NK-92 treated with Interleukin-12 subunit alpha and Interleukin-12 subunit beta, amount 100 ng/mL, for 24 hours (cell line): ENCODE measurements around the gene SCRN2.

Experiments used
- DNase-seq: peaks from one replicate; lab custom pipeline; 2025; lab: John Stamatoyannopoulos, UW

SCRN2 gene

DNA sequence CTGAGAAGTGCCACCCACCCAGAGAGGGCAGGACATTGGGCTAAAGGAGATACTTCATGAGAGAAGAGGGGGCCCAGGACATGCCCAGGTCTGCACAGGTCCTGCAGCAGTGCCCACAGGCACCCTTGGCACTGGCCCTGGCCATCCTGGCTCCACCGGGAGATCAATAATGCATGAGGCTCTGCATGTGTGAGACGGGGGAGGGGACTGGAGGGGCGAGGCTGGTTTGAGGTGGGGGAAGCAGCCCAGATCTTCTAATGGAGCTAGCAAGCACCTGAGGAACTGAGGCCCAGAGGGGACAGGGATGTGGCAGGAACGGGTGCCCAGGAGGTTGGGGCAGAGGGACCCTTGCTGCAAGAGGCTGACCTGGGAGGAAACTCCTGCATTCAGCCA, 20.0 kb downstream of the SCRN2 start:
- no peak for DNase-seq

DNA sequence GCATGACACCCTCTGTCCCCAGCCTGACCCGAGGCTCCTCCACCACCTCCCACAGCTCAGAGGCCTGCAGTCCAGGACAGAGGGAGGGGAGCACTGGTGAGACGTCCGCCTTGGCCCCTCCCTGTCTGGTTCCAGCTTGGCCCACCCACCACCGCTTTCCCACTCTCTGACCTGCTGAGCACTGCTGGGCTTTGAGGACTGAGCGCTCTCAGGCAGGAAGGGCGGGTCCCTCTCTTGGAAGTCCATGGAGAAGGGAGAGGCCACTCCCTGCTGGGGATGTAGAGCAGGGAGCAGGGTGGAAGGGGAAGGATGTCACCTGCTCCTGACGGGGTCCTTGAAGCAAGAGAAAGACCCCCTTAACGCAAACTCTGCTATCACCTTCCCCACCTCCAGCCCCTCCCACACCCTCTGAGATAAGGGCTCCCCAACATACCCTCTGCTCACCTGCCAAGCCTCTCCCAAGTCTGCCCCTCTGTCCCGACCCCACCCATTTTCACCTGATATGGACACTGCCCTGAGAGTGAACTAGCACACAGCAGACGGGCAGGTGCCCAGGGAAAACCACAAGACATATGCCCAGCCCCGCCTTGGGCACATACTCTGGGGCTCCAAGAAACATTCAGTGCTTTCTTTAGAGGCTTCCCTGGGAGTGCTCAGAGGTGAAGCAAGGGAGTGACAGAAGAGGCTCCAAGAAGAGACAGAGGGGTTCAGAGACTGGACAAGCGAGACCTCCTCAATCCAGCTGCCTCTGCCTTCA, 20.9 kb downstream of the SCRN2 start:
- no peak for DNase-seq

DNA sequence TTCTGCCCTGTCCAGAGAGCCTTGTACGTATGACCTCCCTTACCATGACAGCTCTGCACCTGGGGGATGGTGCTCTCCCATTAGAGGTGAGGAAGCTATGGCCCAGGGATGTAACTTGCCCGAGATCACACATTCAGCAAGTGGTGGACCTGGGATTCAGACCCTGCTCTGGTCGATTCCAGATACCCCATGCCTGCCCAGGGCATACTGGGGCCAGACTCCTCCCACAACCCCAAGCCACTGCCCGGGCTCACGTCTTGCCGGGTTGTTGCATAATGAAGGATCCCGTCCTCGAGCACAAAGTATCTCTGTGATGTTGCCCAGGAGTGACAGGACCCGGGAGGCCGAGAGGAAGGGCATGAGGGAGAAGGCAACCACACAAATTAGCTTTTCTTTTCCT, 21.6 kb downstream of the SCRN2 start:
- DNase-seq, result no peak

DNA sequence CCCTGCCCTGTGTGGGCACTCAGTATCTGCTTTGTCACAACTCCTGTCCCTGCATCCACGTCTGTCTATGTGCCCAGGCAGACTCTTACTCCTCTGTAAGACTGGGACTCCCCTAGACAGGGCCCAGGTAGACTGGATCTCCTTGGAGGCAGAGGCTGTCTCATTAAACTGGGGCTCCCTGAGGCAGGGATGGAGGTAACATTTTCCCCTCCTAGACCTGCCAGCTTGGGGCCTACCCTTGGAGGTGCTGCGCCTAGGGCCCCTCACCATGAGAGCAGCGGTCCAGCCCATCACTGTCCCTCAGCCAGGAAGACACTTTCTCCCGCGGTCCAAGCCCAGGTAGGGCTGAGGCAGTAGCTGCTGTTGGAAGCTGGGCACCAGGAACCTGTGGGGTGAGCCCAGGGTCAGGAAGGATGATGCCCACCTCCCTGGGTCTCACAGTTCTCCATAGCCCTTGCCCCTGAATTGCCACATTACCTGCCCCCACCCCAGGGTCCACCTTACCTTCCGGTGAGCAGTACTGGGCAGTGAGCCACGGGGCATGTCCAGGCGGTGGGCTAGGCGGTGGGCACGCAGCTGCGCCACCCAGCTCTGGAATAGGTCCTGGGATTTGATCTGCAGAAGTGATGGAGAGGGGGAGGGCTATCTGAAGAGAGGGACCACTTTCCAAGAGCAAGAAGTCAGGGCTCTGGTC, 22.9 kb downstream of the SCRN2 start:
- DNase-seq, result no peak

DNA sequence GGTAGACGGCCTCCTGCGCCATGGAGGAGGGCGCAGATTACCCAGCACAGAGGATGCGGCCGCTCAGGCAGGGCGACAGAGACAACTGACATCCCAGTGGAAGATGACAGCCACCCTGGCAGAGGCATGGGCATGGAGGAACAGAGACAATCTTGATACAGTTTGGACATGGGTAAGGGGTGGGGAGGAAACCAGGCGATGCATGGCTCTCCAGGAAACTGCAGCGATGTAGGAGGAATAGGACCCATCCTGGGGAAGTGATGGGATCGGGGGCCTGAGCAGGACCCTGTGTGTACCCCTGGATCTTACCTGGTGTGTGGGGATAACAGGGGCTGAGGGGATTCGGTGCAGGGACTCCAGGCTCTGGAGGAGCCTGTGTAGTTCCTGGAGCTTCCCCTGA, 24.1 kb downstream of the SCRN2 start:
- no peak for DNase-seq

DNA sequence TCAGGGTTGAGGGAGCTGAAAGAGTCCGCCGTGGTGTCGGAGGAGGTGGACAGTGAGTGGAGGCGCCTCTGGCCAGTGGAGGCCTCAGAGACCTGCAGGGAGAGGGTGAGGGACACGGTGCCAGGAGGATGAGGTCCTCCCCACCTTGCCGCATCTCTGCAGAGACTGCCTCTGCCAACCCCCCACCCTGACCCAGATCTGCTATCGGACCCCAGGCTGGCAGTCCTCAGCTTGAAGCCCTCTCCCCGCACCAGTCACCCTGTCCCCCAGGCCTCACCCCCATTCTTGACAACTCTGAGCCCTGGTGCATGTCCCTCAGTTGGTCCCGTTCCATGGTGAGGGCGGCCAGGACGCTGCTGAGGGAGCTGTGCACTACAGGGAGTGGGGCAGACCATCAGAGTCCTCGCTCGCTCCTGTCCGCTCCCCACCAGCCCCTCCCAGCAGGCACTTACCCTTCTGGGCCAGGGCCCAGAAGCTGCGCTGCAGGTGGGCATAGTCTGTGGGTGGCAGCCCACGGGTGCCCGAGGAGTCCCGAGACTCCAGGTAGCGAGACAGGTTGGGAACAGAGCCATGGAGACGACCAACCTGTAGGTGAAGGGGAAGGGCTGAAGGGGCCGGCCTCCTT, 24.9 kb downstream of the SCRN2 start:
- no peak for DNase-seq

DNA sequence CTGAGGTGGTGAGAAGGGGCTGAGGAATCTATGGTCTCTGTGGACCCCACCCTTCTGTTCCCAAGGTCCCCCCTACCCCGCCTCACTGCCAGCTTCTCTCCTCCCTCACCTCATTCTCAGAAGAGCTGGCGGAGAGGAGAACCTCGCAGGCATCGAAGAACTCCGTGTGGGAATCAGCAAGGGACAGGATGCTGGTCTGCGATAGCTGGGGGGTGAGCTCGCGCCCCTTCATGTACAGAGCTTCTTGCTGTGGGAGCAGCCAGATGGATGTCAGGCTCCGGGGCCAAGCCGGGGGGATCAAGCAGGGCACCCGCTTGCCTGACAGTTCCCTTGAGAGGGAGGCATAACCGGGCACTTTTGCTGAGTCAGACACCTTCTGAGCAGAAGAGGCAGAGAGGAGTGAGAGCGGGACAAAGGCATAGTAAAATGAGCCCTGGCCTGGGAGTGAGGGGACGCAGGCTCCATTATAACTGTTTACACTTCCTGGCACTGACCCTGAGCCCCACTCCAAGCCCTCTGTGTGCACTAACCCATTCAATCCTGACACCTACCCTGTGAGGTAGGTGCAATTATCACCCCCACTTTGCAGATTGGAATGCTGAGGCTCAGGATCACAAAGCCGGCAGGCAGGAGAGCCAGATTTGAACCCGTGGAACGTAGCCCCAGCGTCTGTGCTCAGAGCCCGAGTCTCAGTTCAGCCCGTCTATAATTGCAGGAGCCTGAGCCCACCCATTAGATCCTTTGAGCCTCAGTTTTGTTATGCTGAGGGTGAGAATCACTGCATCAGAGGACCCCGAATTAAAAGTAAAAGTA, 25.8 kb downstream of the SCRN2 start:
- DNase-seq, result no peak

DNA sequence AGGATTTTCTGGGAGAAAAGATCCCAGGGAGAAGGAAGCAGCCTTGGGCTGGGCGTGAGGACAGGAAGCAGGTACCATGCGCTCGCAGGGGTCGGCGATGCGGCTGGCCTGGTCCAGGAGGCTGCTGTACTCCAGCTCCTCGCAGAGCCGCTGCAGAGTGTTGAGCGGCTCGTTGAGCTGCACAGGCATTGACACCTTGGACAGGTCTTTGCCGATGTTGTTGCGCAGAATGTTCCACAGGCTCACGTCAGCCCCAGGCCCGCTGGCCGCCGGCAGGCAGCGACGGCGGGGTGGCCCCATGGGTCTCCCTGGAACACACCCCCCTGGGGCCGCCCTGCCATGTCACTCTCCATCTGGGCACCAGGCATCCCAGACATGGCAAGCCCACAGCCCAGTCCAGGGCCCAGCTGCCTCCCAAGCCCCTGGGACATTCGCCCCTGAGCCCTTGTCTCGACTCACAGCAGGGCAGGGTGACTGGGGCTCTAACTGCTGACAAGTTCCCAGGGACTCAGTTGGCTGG, 27.5 kb downstream of the SCRN2 start:
- DNase-seq, result no peak

DNA sequence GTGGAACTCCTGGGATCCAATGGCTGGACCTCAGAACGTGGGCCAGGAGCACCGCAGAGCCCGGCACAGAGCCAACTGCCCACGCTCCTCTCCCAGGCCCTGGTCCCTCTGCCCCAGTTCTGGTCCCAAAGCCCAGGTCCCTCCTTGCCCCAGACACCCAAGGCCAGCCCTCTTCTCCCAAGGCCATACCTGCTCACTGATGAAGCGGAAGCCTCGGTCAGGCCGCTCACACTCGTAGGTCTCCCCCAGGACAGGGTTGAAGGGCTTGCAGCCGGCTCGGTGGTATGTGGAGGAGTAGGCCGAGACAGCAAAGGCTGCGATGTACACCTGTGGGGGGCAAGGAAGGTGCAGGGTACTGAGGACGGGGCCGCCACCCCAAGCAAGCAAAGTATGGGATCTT, 28.0 kb downstream of the SCRN2 start:
- DNase-seq, result no peak

DNA sequence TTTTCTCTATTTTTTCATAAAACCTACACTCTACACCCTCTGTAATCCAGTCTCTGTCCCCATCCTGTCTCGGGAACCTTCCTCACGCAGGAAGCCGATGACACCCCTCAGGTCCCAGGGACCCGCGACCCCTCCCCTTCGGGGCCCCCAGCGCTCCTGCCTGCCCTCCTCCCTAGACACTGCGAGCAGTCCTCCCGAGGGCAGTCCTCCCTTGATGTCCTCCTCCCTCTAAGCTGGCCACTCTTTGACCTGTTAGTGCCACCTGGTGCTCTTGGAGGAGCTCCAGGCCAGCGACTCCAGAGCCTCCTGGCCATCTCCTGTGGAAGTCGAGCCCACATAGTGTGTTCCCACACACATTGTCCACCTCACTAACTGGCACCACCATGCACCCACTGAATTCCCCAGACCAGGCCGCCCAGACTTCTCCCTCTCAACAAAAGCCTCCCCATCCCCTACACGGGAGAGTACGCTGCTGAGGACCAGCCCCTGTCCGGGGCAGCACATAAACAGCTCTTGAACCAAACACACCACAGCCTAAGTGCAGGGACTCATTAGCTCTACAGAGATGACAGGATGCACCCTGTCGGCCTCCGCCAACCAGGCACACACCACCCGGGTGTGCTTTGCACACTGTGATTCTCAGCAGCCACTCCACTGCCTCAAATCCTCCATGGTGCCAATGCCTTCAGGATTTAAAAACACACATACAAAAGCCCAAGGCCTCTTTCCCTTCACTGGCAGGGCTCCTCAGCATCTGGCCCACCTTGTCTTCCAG, 28.7 kb downstream of the SCRN2 start:
- DNase-seq, result no peak

DNA sequence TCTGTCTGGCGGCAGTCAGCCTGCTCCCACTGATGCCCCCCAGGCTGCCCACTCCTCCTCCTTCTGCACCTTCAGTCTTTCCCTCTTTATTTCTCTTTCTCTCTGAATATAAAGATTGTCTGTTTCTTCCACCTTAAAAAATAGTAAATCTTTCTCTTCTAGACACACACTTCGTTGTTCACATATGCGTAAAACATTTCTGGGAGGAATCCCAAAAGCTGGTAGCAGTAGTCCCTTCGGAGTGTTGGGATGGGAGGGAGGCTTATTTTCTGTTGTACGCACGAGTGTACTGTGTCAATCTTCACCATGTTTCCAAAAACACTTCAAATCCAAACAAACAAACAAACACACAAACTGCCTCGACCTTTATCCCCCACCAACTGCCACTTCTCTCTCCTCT, 29.4 kb downstream of the SCRN2 start:
- no peak for DNase-seq

DNA sequence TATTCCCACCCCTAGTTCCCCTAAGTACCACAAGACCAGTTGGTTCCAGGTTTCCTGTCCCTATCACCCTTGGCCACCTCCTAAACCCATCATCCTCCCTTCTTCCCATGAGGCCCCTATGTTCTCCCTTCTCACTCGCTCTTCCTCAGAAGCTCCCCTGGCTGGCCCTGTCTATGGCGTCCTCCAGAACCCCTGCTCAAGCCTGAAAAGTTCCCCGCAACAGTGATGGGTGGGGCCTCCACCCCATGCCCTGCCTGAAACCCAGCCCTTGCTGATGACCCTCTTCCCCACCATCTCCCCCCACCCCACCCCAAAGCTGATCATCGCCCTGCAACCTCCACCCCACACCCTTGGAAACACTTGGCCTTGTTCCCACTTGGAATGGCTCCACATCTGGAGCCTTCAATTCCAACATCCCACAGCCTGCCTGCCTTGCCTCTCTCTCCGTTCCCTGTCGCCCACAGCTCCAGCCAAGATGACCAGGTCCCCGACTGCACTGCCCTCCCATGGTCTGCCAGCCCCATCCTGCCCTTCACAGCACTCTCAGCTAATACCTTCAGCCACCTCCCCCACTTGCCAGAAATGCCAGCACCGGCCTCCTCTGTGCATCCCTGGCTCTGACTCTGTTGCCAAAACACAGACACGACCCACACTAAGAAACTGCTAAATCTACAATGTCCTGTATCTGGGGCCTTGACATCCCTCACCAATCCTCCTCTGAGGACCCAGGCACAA, 30.0 kb downstream of the SCRN2 start:
- no peak for DNase-seq

DNA sequence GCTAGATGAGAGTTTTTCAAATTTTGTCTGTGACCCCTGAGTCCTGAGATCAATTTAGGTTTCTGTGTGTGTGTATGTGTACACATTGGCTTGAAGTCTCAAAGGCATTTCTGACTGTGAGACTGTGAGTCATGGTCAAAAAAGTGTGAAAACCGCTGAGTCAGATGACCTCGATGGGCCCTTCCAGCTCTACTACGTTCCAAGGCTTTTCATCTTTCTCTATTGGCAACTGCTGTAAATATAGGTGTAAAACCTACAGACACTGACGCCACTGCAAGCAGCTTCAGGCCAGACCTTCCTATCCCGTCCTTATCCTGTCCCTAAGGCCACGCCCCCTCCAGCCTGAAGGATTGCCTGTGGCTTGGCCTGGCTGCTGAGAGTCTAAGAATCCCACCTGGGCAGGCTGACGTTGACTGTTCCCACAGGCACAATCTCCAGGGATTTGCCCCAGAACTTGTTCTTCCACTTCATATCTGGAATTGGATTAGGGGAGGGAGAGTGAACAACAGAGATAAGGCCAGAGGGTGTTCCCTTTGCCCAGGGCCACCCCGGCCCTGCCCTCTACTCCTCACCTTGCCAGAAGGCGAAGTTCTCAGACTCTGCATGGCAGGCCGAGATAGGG, 30.8 kb downstream of the SCRN2 start:
- peak; percentile 75 for DNase-seq

DNA sequence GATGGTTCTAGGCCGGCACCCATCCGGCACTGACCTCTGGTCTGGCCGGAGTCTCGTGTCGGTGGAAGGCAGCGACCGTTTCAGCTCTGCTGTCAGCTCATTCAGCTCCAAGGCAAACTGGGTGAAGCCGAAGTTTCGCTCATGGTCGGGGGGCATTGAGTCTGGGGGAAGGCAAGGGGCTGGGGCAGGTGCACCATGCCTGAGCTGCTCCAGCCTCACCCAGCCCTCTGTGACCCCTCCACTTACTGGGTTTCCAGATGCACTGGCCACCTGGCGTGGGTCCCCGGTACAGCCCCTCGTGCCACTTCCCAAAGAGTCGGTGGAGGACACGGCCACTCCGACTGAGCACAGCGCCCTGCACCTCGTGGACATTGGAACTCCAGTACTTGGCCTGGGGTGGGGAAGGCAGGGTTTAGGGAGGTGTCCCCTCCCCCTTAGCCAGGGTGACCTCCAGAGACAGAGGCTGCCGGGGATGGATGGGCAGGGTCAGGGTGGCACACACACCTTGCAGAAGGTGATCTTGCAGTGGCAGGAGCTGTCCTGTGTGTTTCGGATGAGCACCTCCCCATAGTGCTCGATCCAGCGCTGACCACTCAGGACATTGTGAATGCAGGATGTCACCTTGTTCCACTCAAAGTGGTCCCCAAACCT, 32.1 kb downstream of the SCRN2 start:
- no peak for DNase-seq

DNA sequence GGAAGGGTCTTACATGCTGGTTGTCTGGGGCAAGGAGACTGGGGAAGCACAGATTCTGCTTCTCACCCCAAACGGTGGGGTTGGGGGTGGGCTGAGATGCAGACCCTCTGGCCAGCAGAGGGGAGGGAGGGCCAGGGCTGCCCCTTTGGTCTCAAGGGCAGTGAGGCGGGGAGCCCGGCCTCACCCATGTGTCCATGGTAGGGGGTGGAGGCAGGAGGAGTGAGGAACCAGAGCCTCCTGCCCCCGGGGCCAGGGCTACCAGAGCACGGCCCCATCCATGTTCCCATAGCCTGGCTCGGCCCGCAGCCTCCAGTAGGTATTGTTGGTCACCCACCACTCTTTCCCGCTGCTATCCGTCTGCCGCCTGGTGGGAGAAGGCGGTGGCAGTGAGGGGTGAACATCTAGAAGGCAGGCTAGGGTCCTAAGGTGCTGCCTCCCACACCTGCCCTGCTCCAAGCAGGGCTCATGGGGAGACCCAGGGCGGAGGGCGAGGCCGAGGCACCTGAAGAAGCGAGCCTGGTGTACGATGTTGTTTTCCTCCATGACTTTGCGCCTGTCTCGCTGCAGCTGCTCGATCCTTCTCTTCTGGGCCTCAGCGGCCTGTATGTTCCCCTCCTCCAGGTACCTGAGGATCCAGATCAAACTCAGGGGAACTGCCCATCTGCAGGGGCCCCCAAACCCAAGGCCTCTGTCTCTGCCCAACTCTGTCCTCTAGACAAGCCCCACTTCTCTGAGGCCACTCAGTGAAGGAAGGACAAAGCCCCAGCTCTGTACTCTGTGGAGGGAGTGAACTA, 32.8 kb downstream of the SCRN2 start:
- no peak for DNase-seq

DNA sequence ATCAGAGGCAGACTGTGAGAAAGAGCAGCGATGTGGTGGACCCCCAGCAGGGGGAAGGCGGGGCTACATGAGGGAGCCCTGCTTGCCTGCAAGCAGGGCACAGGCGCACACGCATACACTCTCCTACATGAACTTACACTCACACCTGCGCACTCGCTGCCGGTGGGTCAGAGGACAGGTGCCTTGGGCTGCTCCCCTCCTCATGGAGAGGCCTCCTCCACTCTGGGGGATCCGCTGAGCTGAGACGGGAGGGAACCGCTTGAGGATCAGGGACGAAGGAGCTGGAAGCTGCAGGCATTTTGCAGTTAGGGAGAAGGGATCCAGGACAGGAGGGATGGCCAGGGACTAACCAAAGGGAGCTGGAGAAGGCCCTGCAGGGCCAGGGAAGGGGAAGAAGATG, 33.7 kb downstream of the SCRN2 start:
- DNase-seq, result no peak

DNA sequence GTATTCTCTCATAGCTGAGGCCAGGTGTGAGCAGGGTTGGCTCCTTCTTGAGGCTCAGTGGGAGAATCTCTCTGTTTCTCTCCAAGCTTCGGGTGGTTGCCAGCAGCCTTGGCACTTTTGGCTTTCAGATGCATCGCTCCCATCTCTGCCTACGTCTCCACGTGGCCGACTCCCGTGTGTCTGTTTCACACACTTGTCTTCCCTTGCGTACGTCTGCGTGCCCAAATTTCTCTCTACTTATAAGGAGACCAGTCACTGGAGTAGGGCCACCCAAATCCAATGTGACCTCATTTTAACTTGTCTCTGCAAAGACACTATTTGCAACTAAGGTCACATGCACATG, 34.2 kb downstream of the SCRN2 start:
- no peak for DNase-seq

DNA sequence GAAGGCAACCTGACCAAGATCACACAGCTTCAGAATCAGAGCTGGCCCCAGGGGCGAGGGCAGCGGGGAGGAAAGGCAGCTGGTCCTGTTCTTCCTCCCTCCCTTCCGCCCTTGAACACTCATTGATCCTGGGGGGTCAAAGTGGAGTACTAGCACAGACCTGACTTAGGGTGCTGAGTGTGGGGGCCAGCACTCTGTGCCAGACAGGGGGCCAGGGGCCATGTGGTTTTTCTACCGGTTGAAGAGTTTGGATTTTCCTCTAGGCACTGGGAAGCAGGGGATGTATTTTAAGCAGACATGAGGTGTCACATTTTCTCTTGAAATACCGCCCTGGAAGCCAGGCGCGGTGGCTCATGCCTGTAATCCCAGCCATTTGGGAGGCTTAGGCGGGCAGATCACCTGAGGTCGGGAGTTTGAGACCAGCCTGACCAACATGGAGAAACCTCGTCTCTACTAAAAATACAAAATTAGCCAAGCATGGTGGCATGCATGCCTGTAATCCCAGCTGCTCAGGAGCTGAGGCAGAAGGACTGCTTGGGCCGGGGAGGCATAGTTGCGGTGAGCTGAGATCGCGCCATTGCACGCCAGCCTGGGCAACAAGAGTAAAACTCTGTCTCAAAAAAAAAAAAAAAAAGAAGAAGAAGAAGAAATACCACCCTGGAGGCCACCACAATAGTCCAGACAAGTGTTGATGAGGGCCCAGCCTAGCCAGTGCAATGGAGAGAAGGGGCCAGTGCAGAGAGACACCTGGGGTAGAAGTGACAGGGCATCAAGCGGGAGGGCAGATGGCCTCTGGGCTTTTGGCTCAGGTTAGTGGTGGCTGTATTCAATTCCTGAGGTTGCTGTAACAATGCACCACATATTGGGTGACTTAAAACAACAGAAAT, 34.8 kb downstream of the SCRN2 start:
- DNase-seq, result no peak
